Glutamatergic neuron (in vitro differentiated cells): ENCODE measurements around the gene ADTRP. TPM values are rescaled to one million over a fixed set of nuclear protein-coding genes. Genes with fewer than 3 reads are reported as not detected.
"Not testable (repeated sequence)": the region's sequence is repeated elsewhere in the genome, so short reads cannot be mapped to it uniquely, and the experiment has no call there.

Experiments
- DNase-seq: peaks from one replicate; pipeline ENCODE4 v3.0.0; 2022
- H3K27ac Mint-ChIP-seq: one replicate; pipeline ENCODE4 v1.8.0; 2020; ENCODE audit warnings: mild to moderate bottlenecking, mixed read lengths, inconsistent platforms; ENCODE audit not compliant: unreplicated experiment
- H3K27me3 Mint-ChIP-seq: one replicate; pipeline ENCODE4 v1.8.0; 2020; ENCODE audit warnings: mild to moderate bottlenecking, moderate library complexity, mixed read lengths, inconsistent platforms; ENCODE audit not compliant: unreplicated experiment
- H3K36me3 Mint-ChIP-seq: one replicate; pipeline ENCODE4 v1.8.0; 2020; ENCODE audit warnings: mild to moderate bottlenecking, mixed read lengths, inconsistent platforms; ENCODE audit not compliant: unreplicated experiment
- H3K4me1 Mint-ChIP-seq: one replicate; pipeline ENCODE4 v1.8.0; 2020; ENCODE audit warnings: mild to moderate bottlenecking, low read depth, mixed read lengths, inconsistent platforms; ENCODE audit not compliant: unreplicated experiment
- H3K4me3 Mint-ChIP-seq: one replicate; pipeline ENCODE4 v1.8.0; 2020; ENCODE audit warnings: mild to moderate bottlenecking, mixed read lengths, inconsistent platforms; ENCODE audit not compliant: unreplicated experiment
- H3K9me3 Mint-ChIP-seq: one replicate; pipeline ENCODE4 v1.8.0; 2020; ENCODE audit warnings: mild to moderate bottlenecking, moderate library complexity, mixed read lengths, inconsistent platforms; ENCODE audit not compliant: unreplicated experiment
- total RNA-seq: library from RNA; stranded (reverse); fragmentation: NEBNext Ultra II Directional; extraction: Animal tissue kit (Norgen Biotek cat#: 25700); gene quantifications from one replicate; pipeline ENCODE4 v1.2.1, GENCODE V29; 2021; ENCODE audit not compliant: unreplicated experiment
- TF ChIP-seq, protein P1 (sequence below): fragments of 200-600 bp; sonication (generic); IDR thresholded peaks from one replicate; pipeline ENCODE4 v1.5.0; 2021; ENCODE audit not compliant: partially characterized antibody, unreplicated experiment

ADTRP gene
- total RNA-seq, 1 donor from 2014 or later = not detected

DNA sequence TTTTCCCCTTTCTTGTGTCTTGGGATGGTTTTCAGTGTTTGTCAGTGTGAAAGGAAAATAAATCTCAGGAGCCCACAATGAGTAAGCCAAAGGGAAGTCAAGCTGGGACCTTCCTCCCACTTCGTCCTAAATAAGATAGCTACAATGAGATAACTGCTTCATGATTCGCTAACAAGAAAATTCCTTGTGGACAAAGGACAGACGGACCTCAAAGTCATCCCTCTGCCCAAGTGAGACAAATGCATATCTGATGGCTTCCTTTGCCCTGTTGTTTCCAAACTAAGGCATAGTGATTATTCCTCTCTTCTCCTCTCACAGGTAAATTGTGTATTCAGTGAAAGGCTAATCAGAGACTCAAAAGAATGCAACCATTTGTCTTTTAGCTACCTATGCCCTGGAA is 26.1 kb upstream of the ADTRP start:
- DNase-seq = no peak
- H3K4me3 Mint-ChIP-seq = no peak overlapping the region
- TF ChIP-seq, protein P1, sequence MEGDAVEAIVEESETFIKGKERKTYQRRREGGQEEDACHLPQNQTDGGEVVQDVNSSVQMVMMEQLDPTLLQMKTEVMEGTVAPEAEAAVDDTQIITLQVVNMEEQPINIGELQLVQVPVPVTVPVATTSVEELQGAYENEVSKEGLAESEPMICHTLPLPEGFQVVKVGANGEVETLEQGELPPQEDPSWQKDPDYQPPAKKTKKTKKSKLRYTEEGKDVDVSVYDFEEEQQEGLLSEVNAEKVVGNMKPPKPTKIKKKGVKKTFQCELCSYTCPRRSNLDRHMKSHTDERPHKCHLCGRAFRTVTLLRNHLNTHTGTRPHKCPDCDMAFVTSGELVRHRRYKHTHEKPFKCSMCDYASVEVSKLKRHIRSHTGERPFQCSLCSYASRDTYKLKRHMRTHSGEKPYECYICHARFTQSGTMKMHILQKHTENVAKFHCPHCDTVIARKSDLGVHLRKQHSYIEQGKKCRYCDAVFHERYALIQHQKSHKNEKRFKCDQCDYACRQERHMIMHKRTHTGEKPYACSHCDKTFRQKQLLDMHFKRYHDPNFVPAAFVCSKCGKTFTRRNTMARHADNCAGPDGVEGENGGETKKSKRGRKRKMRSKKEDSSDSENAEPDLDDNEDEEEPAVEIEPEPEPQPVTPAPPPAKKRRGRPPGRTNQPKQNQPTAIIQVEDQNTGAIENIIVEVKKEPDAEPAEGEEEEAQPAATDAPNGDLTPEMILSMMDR = no peak

DNA sequence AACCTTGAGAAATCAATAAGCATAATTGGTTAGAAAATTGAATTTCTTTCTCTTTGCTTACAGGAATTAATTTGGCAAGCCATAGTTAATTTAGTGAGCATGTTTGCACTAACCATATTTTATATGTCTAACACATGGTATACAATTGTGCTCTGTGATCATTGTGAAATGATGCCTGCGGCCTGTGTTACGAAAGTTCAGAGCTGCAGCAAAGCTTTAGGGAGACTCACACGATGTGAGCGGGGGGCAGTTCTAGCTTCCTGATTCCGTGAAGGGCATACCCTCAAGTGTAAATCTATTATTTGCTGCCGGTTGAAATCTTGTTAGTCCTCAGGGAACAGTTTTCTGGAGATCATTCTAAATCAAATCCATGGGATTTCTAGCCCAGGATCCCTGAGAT is 25.5 kb upstream of the ADTRP start:
- Mint-ChIP-seq H3K4me3 (no peak overlapping the region), H3K27ac (no peak overlapping the region), H3K36me3 (no peaks in the 10 kb centered on the region), H3K27me3 (peaks cover 2% of the 10 kb centered on the region), H3K4me1 (no peaks in the 10 kb centered on the region), H3K9me3 (no peaks in the 10 kb centered on the region)
- TF ChIP-seq, protein P1 = no peak
- DNase-seq = no peak

More for the DNA sequence above, 26.1 kb upstream of the ADTRP start:
- Mint-ChIP-seq H3K27me3 (peaks cover 2% of the 10 kb centered on the region), H3K4me1 (no peaks in the 10 kb centered on the region), H3K9me3 (no peaks in the 10 kb centered on the region), H3K36me3 (no peaks in the 10 kb centered on the region), H3K27ac (no peak overlapping the region)

DNA sequence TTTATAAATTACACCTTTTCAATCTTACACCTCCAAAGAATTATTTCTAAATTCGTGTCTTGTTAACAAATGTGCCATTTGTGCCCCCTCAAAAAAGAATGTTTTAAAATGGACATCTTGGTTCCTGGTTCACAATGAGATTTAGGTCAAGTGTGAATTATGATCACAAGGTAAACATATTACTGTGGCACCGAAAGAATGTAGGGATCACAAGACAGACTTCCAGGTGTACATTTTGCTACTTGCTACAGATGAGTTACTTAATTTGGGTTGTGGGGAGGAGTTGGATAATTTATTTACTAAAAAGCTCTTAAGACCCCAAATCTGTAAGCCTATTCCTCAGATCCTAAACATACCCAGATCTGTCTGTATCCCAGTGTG is 25.0 kb upstream of the ADTRP start:
- Mint-ChIP-seq H3K27ac (no peak overlapping the region), H3K4me3 (no peak overlapping the region), H3K9me3 (no peaks in the 10 kb centered on the region), H3K4me1 (no peaks in the 10 kb centered on the region), H3K36me3 (no peaks in the 10 kb centered on the region), H3K27me3 (no peaks in the 10 kb centered on the region)
- DNase-seq = no peak
- TF ChIP-seq, protein P1 = no peak

DNA sequence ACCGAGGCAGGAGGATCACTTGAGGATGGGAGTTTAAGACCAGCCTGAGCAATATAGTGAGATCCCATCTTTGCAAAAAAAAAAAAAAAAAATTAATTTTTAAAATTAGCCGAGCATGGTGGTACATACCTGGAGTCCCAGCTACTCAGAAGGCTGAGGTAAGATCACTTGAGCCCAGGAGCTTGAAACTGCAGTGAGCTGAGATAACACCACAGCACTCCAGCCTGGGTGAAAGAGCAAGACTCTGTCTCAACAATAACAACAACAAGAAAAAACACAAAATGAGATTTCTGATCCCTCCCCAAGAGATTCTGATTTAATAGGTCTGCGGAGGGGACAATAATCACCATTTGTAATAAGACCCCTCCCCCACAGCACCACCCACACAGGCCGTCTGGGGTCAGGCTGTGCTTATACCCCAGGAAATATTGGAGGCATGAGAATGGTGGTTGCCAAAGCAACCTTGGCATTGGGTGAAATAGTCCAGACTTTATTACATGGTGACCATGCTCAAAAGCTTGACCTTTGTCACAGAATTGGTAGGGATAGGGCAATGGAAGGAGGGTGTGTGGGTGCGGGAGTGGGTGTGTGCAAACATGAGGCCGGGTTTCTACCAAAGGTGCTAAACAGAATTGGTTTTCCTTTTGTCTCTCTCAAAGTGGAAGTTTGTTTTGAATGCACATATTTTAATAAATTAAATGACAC is 24.4 kb upstream of the ADTRP start:
- H3K4me1 Mint-ChIP-seq = no peaks in the 10 kb centered on the region
- no peaks in the 10 kb centered on the region for H3K27me3 Mint-ChIP-seq
- no peak for DNase-seq
- H3K36me3 Mint-ChIP-seq = no peaks in the 10 kb centered on the region
- H3K9me3 Mint-ChIP-seq = no peaks in the 10 kb centered on the region
- no peak overlapping the region for H3K4me3 Mint-ChIP-seq
- TF ChIP-seq, protein P1 = no peak
- no peak overlapping the region for H3K27ac Mint-ChIP-seq

DNA sequence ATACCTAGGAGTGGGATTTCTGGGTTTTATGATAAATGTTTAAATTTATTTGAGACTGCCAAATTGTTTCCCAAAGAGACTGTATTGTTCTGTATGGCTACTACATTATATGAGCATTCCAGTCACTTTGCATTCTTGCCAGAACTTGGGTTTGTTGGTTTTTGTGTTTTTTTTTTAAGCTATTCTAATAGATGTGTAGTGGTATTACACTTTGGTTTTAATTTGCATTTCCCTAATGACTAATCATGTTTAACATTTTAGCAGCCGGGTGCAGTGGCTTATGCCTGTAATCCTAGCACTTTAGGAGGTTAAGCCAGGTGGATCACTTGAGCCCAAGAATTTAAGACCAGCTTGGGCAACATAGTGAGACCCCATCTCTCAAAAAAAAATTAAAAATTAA is 21.9 kb upstream of the ADTRP start:
- not testable (repeated sequence) for H3K36me3 Mint-ChIP-seq, H3K9me3 Mint-ChIP-seq, H3K27ac Mint-ChIP-seq, DNase-seq, H3K4me1 Mint-ChIP-seq, H3K4me3 Mint-ChIP-seq, H3K27me3 Mint-ChIP-seq
